ENCODE data around the gene NOTCH2. TPM values are rescaled to one million over a fixed set of nuclear protein-coding genes. Genes with fewer than 3 reads are reported as not detected.
A peak's percentile ranks its signal among the peaks of the same experiment; 100 is the strongest.

Gene NOTCH2
- total RNA-seq, 5 donors from 2014 or later (not counting 1 experiment from before 2014, with no cell fraction given): 66.4 to 88.5 (median 77.8) TPM

- Mint-ChIP-seq H3K27ac (peak overlapping the region; percentile 18 to 32), H3K9me3 (no peaks in the 10 kb centered on the region), H3K36me3 (peaks cover 81% of the 10 kb centered on the region), H3K4me1 (no peaks in the 10 kb centered on the region), H3K4me3 (no peak overlapping the region), H3K27me3 (no peaks in the 10 kb centered on the region)
- Histone ChIP-seq H3K27me3 (replicated peaks in 1 of 2; ENCODE audit: control insufficient read depth in 2 of 2, extremely low read depth in 1 of 2, insufficient read depth in 2 of 2, low read length in 1 of 2) (no peaks in the 10 kb centered on the region), H3K36me3 (ENCODE audit: control insufficient read depth in 2 of 2, extremely low read depth in 1 of 2, insufficient read depth in 1 of 2, low read length in 1 of 2) (peaks cover 19 to 84% of the 10 kb centered on the region in 2 donors), H3K9me3 (no peaks in the 10 kb centered on the region), H3K4me1 (ENCODE audit: control insufficient read depth in 1 of 2, extremely low read depth in 1 of 2, insufficient read depth in 2 of 2, low read length in 2 of 2) (no peaks in the 10 kb centered on the region), H3K27ac (ENCODE audit: low read length) (no peak overlapping the region), H3K4me3 (ENCODE audit: control insufficient read depth in 1 of 2, extremely low read depth in 1 of 2, low read length in 1 of 2) (no peak overlapping the region)
- DNase-seq (no peak), ATAC-seq (replicated peaks in 1 of 4) (no peak)
- POLR2A ChIA-PET: no interaction called here
- CTCF ChIA-PET: no interaction called here
- 93% methylated on average over 2 of the region's 5 CpGs for whole genome bisulfite sequencing (ENCODE audit: insufficient coverage)
These were observed 152.0 kb downstream of the NOTCH2 start for GRCh38 chr1:119917304-119918055.

GRCh38 chr1:119915517-119915916, 153.9 kb downstream of the NOTCH2 start:
- ATAC-seq (replicated peaks in 1 of 4) (no peak), DNase-seq (no peak)
- H3K36me3 ChIP-seq (ENCODE audit: control insufficient read depth in 2 of 2, extremely low read depth in 1 of 2, insufficient read depth in 1 of 2, low read length in 1 of 2): peaks cover 14 to 64% of the 10 kb centered on the region in 2 donors
- no peak overlapping the region for H3K4me3 ChIP-seq (ENCODE audit: control insufficient read depth in 1 of 2, extremely low read depth in 1 of 2, low read length in 1 of 2)
- H3K4me1 ChIP-seq (ENCODE audit: control insufficient read depth in 1 of 2, extremely low read depth in 1 of 2, insufficient read depth in 2 of 2, low read length in 2 of 2): no peaks in the 10 kb centered on the region
- Mint-ChIP-seq H3K4me3 (no peak overlapping the region), H3K9me3 (no peaks in the 10 kb centered on the region), H3K36me3 (peaks cover 67% of the 10 kb centered on the region), H3K4me1 (no peaks in the 10 kb centered on the region), H3K27ac (no peak overlapping the region), H3K27me3 (no peaks in the 10 kb centered on the region)
- no peaks in the 10 kb centered on the region for H3K9me3 ChIP-seq
- H3K27me3 ChIP-seq (replicated peaks in 1 of 2; ENCODE audit: control insufficient read depth in 2 of 2, extremely low read depth in 1 of 2, insufficient read depth in 2 of 2, low read length in 1 of 2): no peaks in the 10 kb centered on the region
- ChIA-PET CTCF (no interaction called here), POLR2A (no interaction called here)
- WGBS (ENCODE audit: insufficient coverage): 100% methylated on average over 5 of the region's 6 CpGs
- H3K27ac ChIP-seq (ENCODE audit: low read length): no peak overlapping the region

DNA sequence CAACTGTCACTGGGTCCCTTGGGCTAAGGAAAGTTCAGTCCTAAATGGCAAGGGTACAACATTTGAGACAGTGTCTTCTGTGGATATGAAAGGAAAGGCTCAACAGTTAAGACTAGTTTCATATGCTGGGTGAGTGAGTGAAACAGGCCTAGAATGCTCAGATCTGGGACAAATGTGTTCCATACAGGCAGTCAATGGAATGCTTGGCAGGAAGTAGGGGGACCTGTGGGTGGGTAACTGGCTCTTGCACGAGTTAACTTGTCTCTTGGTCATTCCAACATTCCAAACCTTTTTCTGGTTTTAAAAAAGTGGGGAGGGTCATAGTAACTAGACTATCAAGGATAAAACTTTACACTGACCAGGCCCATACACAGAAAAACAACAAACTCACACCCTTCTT, 155.4 kb downstream of the NOTCH2 start:
- peaks cover 62% of the 10 kb centered on the region for H3K36me3 Mint-ChIP-seq

DNA sequence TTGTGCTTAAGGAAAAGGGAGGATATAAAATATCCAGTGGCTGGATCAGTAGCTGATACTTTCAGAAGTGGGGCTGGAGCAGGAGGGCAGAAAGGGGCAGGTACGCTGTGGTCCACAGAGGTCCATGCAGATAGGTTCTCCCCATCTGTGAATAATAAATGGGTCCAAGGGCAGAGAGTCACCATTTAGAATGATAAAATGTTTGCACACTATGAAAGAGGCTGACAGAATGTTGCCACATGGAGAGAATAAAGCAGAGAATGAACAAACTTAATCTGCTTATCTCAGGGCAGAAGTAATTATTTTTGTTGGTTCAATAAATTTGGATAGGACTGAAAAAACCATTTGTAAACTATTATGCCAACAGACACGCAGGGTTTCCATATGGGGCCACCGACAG, 156.5 kb downstream of the NOTCH2 start:
- H3K27me3 Mint-ChIP-seq: no peaks in the 10 kb centered on the region
- ChIA-PET CTCF (no interaction called here), POLR2A (no interaction called here)
- Histone ChIP-seq H3K4me1 (ENCODE audit: control insufficient read depth in 1 of 2, extremely low read depth in 1 of 2, insufficient read depth in 2 of 2, low read length in 2 of 2) (no peaks in the 10 kb centered on the region), H3K36me3 (ENCODE audit: control insufficient read depth in 2 of 2, extremely low read depth in 1 of 2, insufficient read depth in 1 of 2, low read length in 1 of 2) (peaks cover 9 to 41% of the 10 kb centered on the region in 2 donors), H3K4me3 (ENCODE audit: control insufficient read depth in 1 of 2, extremely low read depth in 1 of 2, low read length in 1 of 2) (no peak overlapping the region), H3K27me3 (replicated peaks in 1 of 2; ENCODE audit: control insufficient read depth in 2 of 2, extremely low read depth in 1 of 2, insufficient read depth in 2 of 2, low read length in 1 of 2) (no peaks in the 10 kb centered on the region), H3K9me3 (no peaks in the 10 kb centered on the region), H3K27ac (ENCODE audit: low read length) (no peak overlapping the region)
- no peak overlapping the region for H3K27ac Mint-ChIP-seq
- H3K4me1 Mint-ChIP-seq: no peaks in the 10 kb centered on the region
- WGBS (ENCODE audit: insufficient coverage): 100% methylated on average over 3 of the region's 3 CpGs
- peaks cover 53% of the 10 kb centered on the region for H3K36me3 Mint-ChIP-seq
- DNase-seq (no peak), ATAC-seq (replicated peaks in 1 of 4) (no peak)
- no peak overlapping the region for H3K4me3 Mint-ChIP-seq
- no peaks in the 10 kb centered on the region for H3K9me3 Mint-ChIP-seq

More for the DNA sequence above, 155.4 kb downstream of the NOTCH2 start:
- Histone ChIP-seq H3K27me3 (replicated peaks in 1 of 2; ENCODE audit: control insufficient read depth in 2 of 2, extremely low read depth in 1 of 2, insufficient read depth in 2 of 2, low read length in 1 of 2) (no peaks in the 10 kb centered on the region), H3K4me1 (ENCODE audit: control insufficient read depth in 1 of 2, extremely low read depth in 1 of 2, insufficient read depth in 2 of 2, low read length in 2 of 2) (no peaks in the 10 kb centered on the region), H3K27ac (ENCODE audit: low read length) (no peak overlapping the region), H3K4me3 (ENCODE audit: control insufficient read depth in 1 of 2, extremely low read depth in 1 of 2, low read length in 1 of 2) (no peak overlapping the region), H3K36me3 (ENCODE audit: control insufficient read depth in 2 of 2, extremely low read depth in 1 of 2, insufficient read depth in 1 of 2, low read length in 1 of 2) (peaks cover 9 to 52% of the 10 kb centered on the region in 2 donors), H3K9me3 (no peaks in the 10 kb centered on the region)
- no peak for ATAC-seq (replicated peaks in 1 of 4)
- CTCF ChIA-PET: no interaction called here
- DNase-seq: no peak
- no CpG with 5 or more reads among the region's 1 CpG for whole genome bisulfite sequencing (ENCODE audit: insufficient coverage)
- H3K4me3 Mint-ChIP-seq: no peak overlapping the region
- H3K4me1 Mint-ChIP-seq: no peaks in the 10 kb centered on the region
- no peaks in the 10 kb centered on the region for H3K9me3 Mint-ChIP-seq
- POLR2A ChIA-PET: no interaction called here
- H3K27ac Mint-ChIP-seq: no peak overlapping the region
- no peaks in the 10 kb centered on the region for H3K27me3 Mint-ChIP-seq

- Histone ChIP-seq H3K27ac (ENCODE audit: low read length) (no peak overlapping the region), H3K4me3 (ENCODE audit: control insufficient read depth in 1 of 2, extremely low read depth in 1 of 2, low read length in 1 of 2) (no peak overlapping the region), H3K9me3 (no peaks in the 10 kb centered on the region), H3K4me1 (ENCODE audit: control insufficient read depth in 1 of 2, extremely low read depth in 1 of 2, insufficient read depth in 2 of 2, low read length in 2 of 2) (no peaks in the 10 kb centered on the region), H3K27me3 (replicated peaks in 1 of 2; ENCODE audit: control insufficient read depth in 2 of 2, extremely low read depth in 1 of 2, insufficient read depth in 2 of 2, low read length in 1 of 2) (no peaks in the 10 kb centered on the region), H3K36me3 (ENCODE audit: control insufficient read depth in 2 of 2, extremely low read depth in 1 of 2, insufficient read depth in 1 of 2, low read length in 1 of 2) (peaks cover 9 to 30% of the 10 kb centered on the region in 2 donors)
- no peak for ATAC-seq (replicated peaks in 1 of 4)
- no peaks in the 10 kb centered on the region for H3K9me3 Mint-ChIP-seq
- ChIA-PET CTCF (no interaction called here), POLR2A (no interaction called here)
- DNase-seq: no peak
- H3K36me3 Mint-ChIP-seq: peaks cover 44% of the 10 kb centered on the region
- no peaks in the 10 kb centered on the region for H3K27me3 Mint-ChIP-seq
- no peaks in the 10 kb centered on the region for H3K4me1 Mint-ChIP-seq
- WGBS (ENCODE audit: insufficient coverage): no CpG with 5 or more reads among the region's 2 CpGs
- H3K4me3 Mint-ChIP-seq: no peak overlapping the region
- H3K27ac Mint-ChIP-seq: no peak overlapping the region
These were observed 157.7 kb downstream of the NOTCH2 start for GRCh38 chr1:119911775-119912174.

GRCh38 chr1:119910618-119911017, 158.8 kb downstream of the NOTCH2 start:
- Mint-ChIP-seq H3K9me3 (peaks cover 4 to 6% (median 5%) of the 10 kb centered on the region in 3 donors), H3K4me3 (no peak overlapping the region), H3K36me3 (peaks cover 35% of the 10 kb centered on the region), H3K27ac (no peak overlapping the region), H3K27me3 (no peaks in the 10 kb centered on the region), H3K4me1 (no peaks in the 10 kb centered on the region)
- ATAC-seq (replicated peaks in 1 of 4): no peak
- ChIA-PET POLR2A (no interaction called here), CTCF (no interaction called here)
- Histone ChIP-seq H3K4me3 (ENCODE audit: control insufficient read depth in 1 of 2, extremely low read depth in 1 of 2, low read length in 1 of 2) (no peak overlapping the region), H3K36me3 (ENCODE audit: control insufficient read depth in 2 of 2, extremely low read depth in 1 of 2, insufficient read depth in 1 of 2, low read length in 1 of 2) (peaks cover 4 to 20% of the 10 kb centered on the region in 2 donors), H3K4me1 (ENCODE audit: control insufficient read depth in 1 of 2, extremely low read depth in 1 of 2, insufficient read depth in 2 of 2, low read length in 2 of 2) (no peaks in the 10 kb centered on the region), H3K27ac (ENCODE audit: low read length) (no peak overlapping the region), H3K9me3 (no peaks in the 10 kb centered on the region), H3K27me3 (replicated peaks in 1 of 2; ENCODE audit: control insufficient read depth in 2 of 2, extremely low read depth in 1 of 2, insufficient read depth in 2 of 2, low read length in 1 of 2) (peaks cover 0 to 7% of the 10 kb centered on the region in 2 experiments)
- 50% methylated on average over 2 of the region's 4 CpGs for WGBS (ENCODE audit: insufficient coverage)
- no peak for DNase-seq
